Nephron progenitor cell (in vitro differentiated cells): Measurements from ENCODE around the gene HYI.

Experiments
- DNase-seq: peaks from one replicate; pipeline ENCODE4 v3.0.0; 2021
- H3K27ac Mint-ChIP-seq: 2 replicates; pipeline ENCODE4 v1.8.0; 2021; ENCODE audit warnings: mild to moderate bottlenecking, moderate library complexity, mixed read lengths
- H3K27me3 Mint-ChIP-seq: 2 replicates; pipeline ENCODE4 v1.8.0; 2021; ENCODE audit warnings: mild to moderate bottlenecking, low read depth, mixed read lengths; ENCODE audit not compliant: poor library complexity
- H3K36me3 Mint-ChIP-seq: 2 replicates; pipeline ENCODE4 v1.8.0; 2021; ENCODE audit warnings: low read depth, mixed read lengths
- H3K4me1 Mint-ChIP-seq: 2 replicates; pipeline ENCODE4 v1.8.0; 2021; ENCODE audit warnings: mixed read lengths
- H3K4me3 Mint-ChIP-seq: 2 replicates; pipeline ENCODE4 v1.8.0; 2021; ENCODE audit warnings: mild to moderate bottlenecking, moderate library complexity, mixed read lengths
- H3K9me3 Mint-ChIP-seq: 2 replicates; pipeline ENCODE4 v1.8.0; 2021; ENCODE audit warnings: mild to moderate bottlenecking, moderate library complexity, mixed read lengths
- CTCF ChIP-seq: fragments of 200-600 bp; sonication (generic); IDR thresholded peaks from 2 replicates; pipeline ENCODE4 v1.5.0; 2021; ENCODE audit warnings: antibody characterized with exemption

The HYI gene

GRCh38 chr1:43447891-43448708 lies 5.6 kb downstream of the HYI start:
- Mint-ChIP-seq H3K9me3 (no peaks in the 10 kb centered on the region), H3K4me3 (no peak overlapping the region), H3K4me1 (peaks cover 31% of the 10 kb centered on the region), H3K36me3 (peaks cover 49% of the 10 kb centered on the region), H3K27ac (no peak overlapping the region), H3K27me3 (no peaks in the 10 kb centered on the region)
- no peak for TF ChIP-seq CTCF
- DNase-seq = no peak

GRCh38 chr1:43446881-43447835 lies 6.6 kb downstream of the HYI start:
- no peaks in the 10 kb centered on the region for H3K9me3 Mint-ChIP-seq
- peaks cover 21% of the 10 kb centered on the region for H3K4me1 Mint-ChIP-seq
- peaks cover 42% of the 10 kb centered on the region for H3K36me3 Mint-ChIP-seq
- H3K27ac Mint-ChIP-seq = no peak overlapping the region
- DNase-seq = no peak
- TF ChIP-seq CTCF = no peak
- H3K27me3 Mint-ChIP-seq = no peaks in the 10 kb centered on the region
- H3K4me3 Mint-ChIP-seq = no peak overlapping the region

GRCh38 chr1:43446388-43446740 lies 7.4 kb downstream of the HYI start:
- peaks cover 21% of the 10 kb centered on the region for H3K4me1 Mint-ChIP-seq
- no peaks in the 10 kb centered on the region for H3K27me3 Mint-ChIP-seq
- H3K36me3 Mint-ChIP-seq = peaks cover 37% of the 10 kb centered on the region

GRCh38 chr1:43445606-43446387 lies 7.9 kb downstream of the HYI start:
- Mint-ChIP-seq H3K27ac (peak overlapping the region; percentile 97), H3K36me3 (peaks cover 40% of the 10 kb centered on the region), H3K9me3 (no peaks in the 10 kb centered on the region), H3K4me3 (no peak overlapping the region), H3K27me3 (no peaks in the 10 kb centered on the region), H3K4me1 (peaks cover 21% of the 10 kb centered on the region)
- no peak for TF ChIP-seq CTCF
- DNase-seq = no peak

More at GRCh38 chr1:43446388-43446740, 7.4 kb downstream of the HYI start:
- H3K27ac Mint-ChIP-seq = no peak overlapping the region
- no peak for TF ChIP-seq CTCF
- H3K4me3 Mint-ChIP-seq = no peak overlapping the region
- no peaks in the 10 kb centered on the region for H3K9me3 Mint-ChIP-seq
- DNase-seq = no peak

GRCh38 chr1:43444836-43445235 lies 8.9 kb downstream of the HYI start:
- peak overlapping the region; percentile 1 for H3K27ac Mint-ChIP-seq
- H3K9me3 Mint-ChIP-seq = no peaks in the 10 kb centered on the region
- no peaks in the 10 kb centered on the region for H3K27me3 Mint-ChIP-seq
- H3K4me3 Mint-ChIP-seq = no peak overlapping the region
- DNase-seq = peak; percentile 42
- peaks cover 21% of the 10 kb centered on the region for H3K4me1 Mint-ChIP-seq
- H3K36me3 Mint-ChIP-seq = peaks cover 39% of the 10 kb centered on the region
- no peak for TF ChIP-seq CTCF
